HL-60 (cell line): Measurements from ENCODE around the gene STAT5B.
"Not testable (repeated sequence)": the region's sequence is repeated elsewhere in the genome, so short reads cannot be mapped to it uniquely, and the experiment has no call there.

Source experiments
- DNase-seq, 2 experiments: peaks; one replicate each; pipeline ENCODE4 v3.0.0-alpha.2; 2010 to 2020; ENCODE audit warnings: low read depth in 1 of 2, low spot score in 1 of 2
- H3K27ac ChIP-seq: fragments of 250-450 bp; sonication (Bioruptor Pico); replicated peaks from 2 replicates; pipeline ENCODE4 v1.5.1; 2020; ENCODE audit warnings: mild to moderate bottlenecking, moderate library complexity
- H3K27me3 ChIP-seq: fragments of 250-450 bp; sonication (Bioruptor Pico); 2 replicates; pipeline ENCODE4 v1.5.1; 2021; ENCODE audit warnings: mild to moderate bottlenecking, moderate library complexity; ENCODE audit not compliant: insufficient read depth, poor library complexity, severe bottlenecking
- H3K4me3 ChIP-seq: replicated peaks from 2 replicates; pipeline ENCODE4 v1.5.1; 2011; ENCODE audit warnings: mild to moderate bottlenecking, control low read depth, low read length; ENCODE audit not compliant: insufficient read depth
- CTCF ChIP-seq: IDR thresholded peaks from one replicate; pipeline ENCODE4 v1.5.1; 2011; ENCODE audit warnings: low read length, control low read depth, inconsistent platforms; ENCODE audit not compliant: insufficient read depth
- GABPA ChIP-seq: IDR thresholded peaks from 2 replicates; pipeline ENCODE4 v1.6.1; 2012; ENCODE audit warnings: low read depth
- POLR2AphosphoS5 ChIP-seq: IDR thresholded peaks from 2 replicates; pipeline ENCODE4 v1.6.1; 2012; ENCODE audit warnings: low read depth
- REST ChIP-seq: IDR thresholded peaks from 2 replicates; pipeline ENCODE4 v1.6.1; 2012; ENCODE audit warnings: low read depth; ENCODE audit not compliant: insufficient replicate concordance
- SPI1 ChIP-seq: IDR thresholded peaks from 2 replicates; pipeline ENCODE4 v1.6.1; 2012; ENCODE audit warnings: low read depth, mild to moderate bottlenecking, borderline replicate concordance

Gene STAT5B

DNA sequence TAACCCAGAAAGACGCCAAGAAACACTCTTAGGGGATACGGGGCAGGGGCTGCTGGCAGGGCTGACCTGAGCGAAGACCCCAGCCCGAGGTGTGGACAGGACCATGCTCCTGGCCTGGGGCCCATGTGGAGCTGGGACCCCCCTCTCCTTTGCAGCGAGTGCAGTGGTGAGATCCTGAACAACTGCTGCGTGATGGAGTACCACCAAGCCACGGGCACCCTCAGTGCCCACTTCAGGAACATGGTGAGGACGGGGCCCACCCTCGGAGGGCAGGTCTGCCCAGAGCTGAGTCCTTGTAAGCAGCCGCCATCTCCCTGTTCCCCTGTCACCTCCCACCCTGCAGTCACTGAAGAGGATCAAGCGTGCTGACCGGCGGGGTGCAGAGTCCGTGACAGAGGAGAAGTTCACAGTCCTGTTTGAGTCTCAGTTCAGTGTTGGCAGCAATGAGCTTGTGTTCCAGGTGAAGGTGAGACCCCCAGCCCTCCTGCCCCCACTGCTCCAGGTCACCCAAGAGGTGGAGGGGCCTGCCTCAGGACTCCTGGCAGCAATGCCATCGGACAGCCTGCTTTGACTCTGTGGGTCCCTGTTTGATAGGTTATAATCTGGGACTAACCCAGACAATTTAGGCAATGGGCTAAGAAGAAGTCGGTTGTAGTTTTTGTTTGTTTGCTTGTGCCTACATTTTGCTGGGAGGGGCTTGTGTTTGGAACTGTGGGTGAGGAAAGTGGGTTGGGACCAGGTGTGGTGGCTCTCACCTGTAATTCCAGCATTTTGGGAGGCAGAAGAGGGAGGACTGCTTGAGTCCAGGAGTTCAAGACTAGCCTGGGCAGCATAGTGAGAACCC lies 28.2 kb upstream of the STAT5B start:
- H3K27ac ChIP-seq: no peak overlapping the region
- H3K27me3 ChIP-seq: no peaks in the 10 kb centered on the region
- TF ChIP-seq POLR2AphosphoS5 (no peak), GABPA (no peak), CTCF (no peak), SPI1 (no peak), REST (no peak)
- H3K4me3 ChIP-seq: no peak overlapping the region
- no peak for DNase-seq

- no peaks in the 10 kb centered on the region for H3K27me3 ChIP-seq
- no peak for TF ChIP-seq POLR2AphosphoS5
- TF ChIP-seq REST: no peak
- TF ChIP-seq SPI1: no peak
- no peak for TF ChIP-seq CTCF
- TF ChIP-seq GABPA: no peak
- no peak for DNase-seq
- H3K27ac ChIP-seq: no peak overlapping the region
- no peak overlapping the region for H3K4me3 ChIP-seq
Observed at GRCh38 chr17:42303694-42304093, 27.5 kb upstream of the STAT5B start.

DNA sequence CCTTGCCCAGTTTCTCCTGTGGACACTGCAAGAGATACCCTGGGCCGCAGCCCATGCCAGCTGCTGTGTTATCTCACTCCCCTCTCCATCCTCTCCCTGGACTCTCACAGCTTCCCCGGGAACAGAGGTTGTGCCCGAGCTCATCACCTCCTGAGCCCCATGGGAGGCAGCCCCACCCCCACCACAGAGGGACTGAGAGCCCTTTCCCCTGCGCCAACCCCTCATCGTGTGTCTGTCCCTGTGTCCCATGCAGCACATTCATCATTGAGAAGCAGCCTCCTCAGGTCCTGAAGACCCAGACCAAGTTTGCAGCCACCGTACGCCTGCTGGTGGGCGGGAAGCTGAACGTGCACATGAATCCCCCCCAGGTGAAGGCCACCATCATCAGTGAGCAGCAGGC lies 24.8 kb upstream of the STAT5B start:
- Histone ChIP-seq H3K4me3 (no peak overlapping the region), H3K27ac (no peak overlapping the region), H3K27me3 (no peaks in the 10 kb centered on the region)
- no peak for DNase-seq
- TF ChIP-seq REST (no peak), GABPA (no peak), CTCF (no peak), POLR2AphosphoS5 (no peak), SPI1 (no peak)

DNA sequence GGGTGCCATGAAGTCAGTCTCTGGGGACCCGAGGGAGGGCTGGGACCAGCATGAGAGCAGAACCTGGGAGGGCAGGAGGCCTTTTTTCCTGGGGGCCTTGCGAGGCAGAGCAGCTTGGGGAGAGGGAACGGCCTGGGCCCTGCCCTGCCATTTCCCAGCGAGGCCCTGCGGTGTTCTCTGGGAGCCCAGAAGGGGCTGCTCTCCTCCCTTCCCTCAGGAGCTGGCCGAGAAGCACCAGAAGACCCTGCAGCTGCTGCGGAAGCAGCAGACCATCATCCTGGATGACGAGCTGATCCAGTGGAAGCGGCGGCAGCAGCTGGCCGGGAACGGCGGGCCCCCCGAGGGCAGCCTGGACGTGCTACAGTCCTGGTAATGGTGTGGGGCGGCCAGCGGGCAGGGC lies 23.7 kb upstream of the STAT5B start:
- not testable (repeated sequence) for H3K27ac ChIP-seq, H3K4me3 ChIP-seq, DNase-seq, H3K27me3 ChIP-seq

DNA sequence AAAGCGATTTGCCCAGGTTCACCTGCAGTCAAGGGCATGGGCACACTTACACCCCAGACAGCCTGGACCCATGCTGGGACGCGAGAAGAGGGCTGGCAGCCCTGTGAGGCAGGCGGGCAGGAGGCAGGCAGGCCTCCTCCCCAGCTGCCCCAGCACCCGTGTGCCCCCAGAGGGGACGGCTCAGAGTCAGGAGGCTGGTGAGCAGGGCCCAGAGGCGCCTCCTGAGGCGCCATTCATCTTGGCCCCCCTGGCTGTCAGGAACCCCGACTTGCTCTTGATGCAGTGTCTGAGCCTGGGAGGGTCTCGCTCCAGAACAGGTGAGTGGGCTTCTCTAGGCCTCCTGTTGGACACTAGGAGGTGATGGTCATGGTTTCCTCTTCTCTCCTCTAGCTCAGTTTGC lies 23.2 kb upstream of the STAT5B start:
- H3K27me3 ChIP-seq, H3K27ac ChIP-seq, H3K4me3 ChIP-seq, DNase-seq: not testable (repeated sequence)

GRCh38 chr17:42297775-42298174 lies 21.6 kb upstream of the STAT5B start:
- H3K27ac ChIP-seq, H3K4me3 ChIP-seq, H3K27me3 ChIP-seq, DNase-seq: not testable (repeated sequence)
